HCT116 (cell line): ENCODE measurements around the gene PIGQ. TPM values are rescaled to one million over a fixed set of nuclear protein-coding genes. Genes with fewer than 3 reads are reported as not detected.
"Not testable (repeated sequence)": the region's sequence is repeated elsewhere in the genome, so short reads cannot be mapped to it uniquely, and the experiment has no call there.

ENCODE experiments used
- ATAC-seq: fragments of 200-7000 bp; cut with Tn5 transposase; 2 replicates; pipeline ENCODE4 v1.9.1; 2020; ENCODE audit warnings: mild to moderate bottlenecking, moderate library complexity
- BruUV-seq: library from RNA; stranded (reverse); fragments of 400-500 nt; replicated peaks from 2 replicates; lab custom pipeline; 2021; lab: Mats Ljungman, UMichigan
- CTCF ChIA-PET: fragments of 300-600 bp; sonication (Branson Sonifier 250); formaldehyde crosslinking; loops from one replicate; lab custom pipeline; 2021; ENCODE audit warnings: antibody characterized with exemption; lab: Charles Lee
- POLR2A ChIA-PET: fragments of 300-600, 350-600 bp; sonication (Branson Sonifier 250); formaldehyde crosslinking; loops from one replicate; lab custom pipeline; 2021; ENCODE audit warnings: antibody characterized with exemption; lab: Charles Lee
- RAD21 ChIA-PET, 2 experiments: fragments of 300-600 bp; sonication (Branson Sonifier 250); formaldehyde crosslinking; loops; one replicate each; lab custom pipeline; 2023; ENCODE audit warnings: low total read pairs in 2 of 2; ENCODE audit not compliant: uncharacterized antibody in 2 of 2, unreplicated experiment in 2 of 2, low non-redundant PET in 1 of 2; lab: Charles Lee
- DNase-seq: peaks from one replicate; pipeline ENCODE4 v3.0.0-alpha.2; 2010; ENCODE audit warnings: low read depth, low spot score
- H2AFZ ChIP-seq: fragments of 200-600 bp; shearing (Covaris generic), sonication (generic); 2 replicates; pipeline ENCODE4 v1.6.1; 2017; ENCODE audit warnings: low read depth, mixed run types, mixed read lengths, antibody characterized with exemption, low read length; ENCODE audit not compliant: poor library complexity, severe bottlenecking
- H3K27ac ChIP-seq: 2 replicates; pipeline ENCODE4 v1.5.1; 2012; ENCODE audit warnings: low read depth, low read length
- H3K27me3 ChIP-seq: fragments of 200-600 bp; sonication (generic); 2 replicates; pipeline ENCODE4 v1.6.1; 2016; ENCODE audit warnings: mixed run types, low read length, mixed read lengths; ENCODE audit not compliant: insufficient read depth
- H3K36me3 ChIP-seq, 2 experiments: fragments of 200-500 bp in 1 of 2; fragments of 200-600 bp in 1 of 2; sonication (Bioruptor generic) in 1 of 2; sonication (generic) in 1 of 2; 2 replicates each; pipeline versions ENCODE4 v1.5.1 to v1.6.1; 2014 to 2016; ENCODE audit warnings: low read length in 2 of 2, inconsistent platforms in 1 of 2, mixed read lengths in 1 of 2, mixed run types in 1 of 2; ENCODE audit not compliant: insufficient read depth in 2 of 2, control insufficient read depth in 1 of 2
- H3K4me1 ChIP-seq, 2 experiments: fragments of 200-600 bp in 1 of 2; sonication (generic) in 1 of 2; 2 replicates each; pipeline versions ENCODE4 v1.5.1 to v1.6.1; 2012 to 2017; ENCODE audit warnings: low read length in 2 of 2, inconsistent platforms in 1 of 2, mild to moderate bottlenecking in 1 of 2, mixed read lengths in 1 of 2, mixed run types in 1 of 2, moderate library complexity in 1 of 2; ENCODE audit not compliant: insufficient read depth in 2 of 2, control insufficient read depth in 1 of 2
- H3K4me2 ChIP-seq: fragments of 200-600 bp; sonication (generic); 2 replicates; pipeline ENCODE4 v1.6.1; 2017; ENCODE audit warnings: mixed run types, low read length, mixed read lengths
- H3K4me3 ChIP-seq, 2 experiments: fragments of 200-600 bp in 1 of 2; sonication (generic) in 1 of 2; replicated peaks in 1 of 2; 2 replicates each; pipeline ENCODE4 v1.5.1; 2011 to 2016; ENCODE audit warnings: low read length in 2 of 2, control low read depth in 1 of 2, low read depth in 1 of 2, mild to moderate bottlenecking in 1 of 2, mixed read lengths in 1 of 2, mixed run types in 1 of 2
- H3K79me2 ChIP-seq: fragments of 200-600 bp; sonication (generic); 2 replicates; pipeline ENCODE4 v1.6.1; 2017; ENCODE audit warnings: mild to moderate bottlenecking, mixed run types, low read length, moderate library complexity, mixed read lengths; ENCODE audit not compliant: insufficient read depth
- H3K9ac ChIP-seq: fragments of 200-600 bp; sonication (generic); 2 replicates; pipeline ENCODE4 v1.6.1; 2016; ENCODE audit warnings: low read length, mixed read lengths
- H3K9me2 ChIP-seq: fragments of 200-600 bp; sonication (generic), shearing (Covaris generic); 2 replicates; pipeline ENCODE4 v1.6.1; 2017; ENCODE audit warnings: mixed run types, mild to moderate bottlenecking, moderate library complexity; ENCODE audit not compliant: insufficient read depth
- H3K9me3 ChIP-seq, 2 experiments: fragments of 200-500 bp in 1 of 2; fragments of 200-600 bp in 1 of 2; sonication (Bioruptor generic) in 1 of 2; sonication (generic) in 1 of 2; 2 replicates each; pipeline ENCODE4 v1.6.1; 2014 to 2017; ENCODE audit warnings: low read length in 2 of 2, mixed read lengths in 2 of 2, inconsistent platforms in 1 of 2, low read depth in 1 of 2, mild to moderate bottlenecking in 1 of 2, mixed run types in 1 of 2, moderate library complexity in 1 of 2; ENCODE audit not compliant: control insufficient read depth in 1 of 2, insufficient read depth in 1 of 2
- H4K20me1 ChIP-seq: fragments of 200-600 bp; sonication (generic), shearing (Covaris generic); 2 replicates; pipeline ENCODE4 v1.6.1; 2017; ENCODE audit warnings: mixed run types, mild to moderate bottlenecking, moderate library complexity; ENCODE audit not compliant: insufficient read depth
- EGR1 ChIP-seq: IDR thresholded peaks from 2 replicates; pipeline ENCODE4 v1.6.1; 2012; ENCODE audit warnings: low read depth
- JUND ChIP-seq: IDR thresholded peaks from 2 replicates; pipeline ENCODE4 v1.6.1; 2012
- RAD21 ChIP-seq: IDR thresholded peaks from 2 replicates; pipeline ENCODE4 v1.6.1; 2012; ENCODE audit warnings: low read depth, mild to moderate bottlenecking
- YY1 ChIP-seq: IDR thresholded peaks from 2 replicates; pipeline ENCODE4 v1.6.1; 2011; ENCODE audit warnings: low read length, low read depth, moderate library complexity, mild to moderate bottlenecking; ENCODE audit not compliant: insufficient replicate concordance; ENCODE audit errors: extremely low read depth
- intact Hi-C: fragments of 100-400 bp; cut with micrococcal nuclease; formaldehyde crosslinking; loops from 2 replicates; pipeline ENCODE4 v1.10.0; 2022
- total RNA-seq: library from RNA; stranded (reverse); gene quantifications from one replicate; pipeline ENCODE4 v1.2.1, GENCODE V29; 2021; ENCODE audit not compliant: unreplicated experiment

The PIGQ gene
- total RNA-seq, 1 experiment from 2014 or later: 21.0 TPM

DNA sequence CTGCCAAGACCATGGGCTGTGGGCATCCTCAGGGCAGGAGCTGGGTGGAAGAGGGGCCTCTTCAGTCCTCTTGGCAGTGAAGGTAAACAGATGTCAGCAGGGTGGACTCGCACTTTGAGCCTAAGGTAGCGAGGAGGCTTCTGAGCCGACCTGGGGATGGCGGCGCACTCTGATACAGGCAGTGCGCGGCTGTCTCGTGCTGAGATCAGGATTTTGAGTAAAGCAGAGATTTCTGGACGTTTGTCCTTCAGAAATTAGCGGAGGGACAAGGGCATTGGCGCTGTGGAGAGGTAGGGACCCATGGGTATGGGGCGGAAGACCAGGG, 26.9 kb downstream of the PIGQ start:
- Histone ChIP-seq H3K4me1 (peaks cover 26 to 27% of the 10 kb centered on the region in 2 experiments), H3K4me2 (no peak overlapping the region), H3K36me3 (peaks cover 0 to 3% of the 10 kb centered on the region in 2 experiments; a peak in 1 of 4 replicates), H3K9me2 (no peaks in the 10 kb centered on the region), H3K27ac (no peak overlapping the region), H3K79me2 (peaks cover 21% of the 10 kb centered on the region; the same call in 1 of the 2 replicates), H3K9ac (no peak overlapping the region), H3K9me3 (no peaks in the 10 kb centered on the region), H2AFZ (no peak overlapping the region), H3K4me3 (no peak overlapping the region), H3K27me3 (no peaks in the 10 kb centered on the region), H4K20me1 (no peaks in the 10 kb centered on the region)
- ChIA-PET RAD21 (no interaction called here), CTCF (no interaction called here), POLR2A (no interaction called here)
- DNase-seq: no peak
- no TSS peak for BruUV-seq
- ATAC-seq: no peak
- intact Hi-C loops: no loop called here
- TF ChIP-seq JUND (no peak), YY1 (no peak), EGR1 (no peak), RAD21 (no peak)

DNA sequence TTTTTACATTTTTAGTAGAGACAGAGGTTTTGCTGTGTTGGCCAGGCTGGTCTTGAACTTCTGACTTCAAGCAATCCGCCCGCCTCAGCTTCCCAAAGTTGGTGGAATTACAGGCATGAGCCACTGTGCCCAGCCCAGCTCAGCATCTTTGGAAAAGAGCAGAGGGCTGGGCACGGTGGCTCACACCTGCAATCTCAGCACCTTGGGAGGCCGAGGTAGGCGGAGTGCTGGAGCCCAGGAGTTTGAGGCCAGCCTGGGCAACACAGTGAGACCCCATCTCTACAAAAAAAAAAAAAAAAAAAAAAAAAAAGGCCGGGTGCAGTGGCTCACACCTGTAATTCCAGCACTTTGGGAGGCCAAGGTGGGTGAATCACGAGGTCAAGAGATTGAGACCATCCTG, 27.9 kb downstream of the PIGQ start:
- H3K9ac ChIP-seq, BruUV-seq, H3K9me3 ChIP-seq, CTCF ChIA-PET, H2AFZ ChIP-seq, intact Hi-C loops, H3K36me3 ChIP-seq, ATAC-seq, RAD21 ChIA-PET, H3K4me2 ChIP-seq, H3K27ac ChIP-seq, DNase-seq, H3K27me3 ChIP-seq, H3K4me3 ChIP-seq, POLR2A ChIA-PET, H3K9me2 ChIP-seq, H4K20me1 ChIP-seq: not testable (repeated sequence)
- peaks cover 16 to 18% of the 10 kb centered on the region in 2 experiments for H3K4me1 ChIP-seq
- peaks cover 15% of the 10 kb centered on the region; the same call in 1 of the 2 replicates for H3K79me2 ChIP-seq
